HG02884 (cell line): ENCODE data around the gene FILIP1.

Source experiments
- ATAC-seq: cut with Tn5 transposase; IDR thresholded peaks from one replicate; pipeline ENCODE4 v1.9.1; 2021; ENCODE audit warnings: mild to moderate bottlenecking, moderate library complexity; ENCODE audit not compliant: unreplicated experiment

The FILIP1 gene

DNA sequence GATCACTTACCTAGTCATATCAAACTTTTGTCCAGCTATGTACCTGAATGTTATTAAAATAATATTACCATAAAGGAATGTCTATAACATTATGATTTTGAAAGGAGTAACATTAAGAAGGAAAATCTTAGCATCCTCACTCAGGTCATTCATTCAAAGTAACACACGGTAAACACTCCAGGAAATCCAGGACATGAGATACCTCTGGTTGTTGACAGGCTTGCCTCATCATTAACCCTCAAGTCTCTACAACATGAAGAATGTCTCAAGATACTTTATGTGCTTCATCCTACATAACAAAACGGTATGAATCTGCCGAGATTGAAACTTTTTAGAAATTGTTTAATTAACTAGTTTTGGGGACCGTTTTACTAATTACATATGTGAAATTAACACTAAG is 690 bp upstream of the FILIP1 start:
- no peak for ATAC-seq

- ATAC-seq: no peak
Observed at GRCh38 chr6:75492386-75493153, 1.0 kb downstream of the FILIP1 start.

- ATAC-seq: no peak
Observed at GRCh38 chr6:75491291-75491690, 2.3 kb downstream of the FILIP1 start.

- no peak for ATAC-seq
Observed at GRCh38 chr6:75490706-75491105, 2.9 kb downstream of the FILIP1 start.

- ATAC-seq: no peak
Observed at GRCh38 chr6:75489025-75489424, 4.6 kb downstream of the FILIP1 start.

DNA sequence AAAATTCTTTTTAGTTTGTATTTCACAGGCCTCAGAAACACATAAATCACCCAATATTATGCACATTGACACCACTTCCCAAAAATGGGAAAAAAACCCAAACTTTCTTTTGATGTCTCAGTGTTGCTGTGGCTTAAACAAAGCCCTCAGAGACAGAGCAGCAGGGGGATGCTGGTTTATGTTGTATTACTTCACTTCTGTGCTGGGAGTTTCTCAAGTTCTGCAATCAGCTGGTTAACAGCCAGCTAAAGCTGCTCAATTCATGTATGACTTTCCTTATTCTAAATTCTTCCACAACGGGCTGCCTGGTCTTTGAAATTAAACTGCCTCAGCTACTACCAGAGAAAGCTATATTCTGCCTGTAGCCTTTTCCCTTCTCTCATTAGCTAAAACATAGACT is 5.6 kb downstream of the FILIP1 start:
- no peak for ATAC-seq

- ATAC-seq: no peak
Observed at GRCh38 chr6:75486850-75487518, 6.6 kb downstream of the FILIP1 start.

DNA sequence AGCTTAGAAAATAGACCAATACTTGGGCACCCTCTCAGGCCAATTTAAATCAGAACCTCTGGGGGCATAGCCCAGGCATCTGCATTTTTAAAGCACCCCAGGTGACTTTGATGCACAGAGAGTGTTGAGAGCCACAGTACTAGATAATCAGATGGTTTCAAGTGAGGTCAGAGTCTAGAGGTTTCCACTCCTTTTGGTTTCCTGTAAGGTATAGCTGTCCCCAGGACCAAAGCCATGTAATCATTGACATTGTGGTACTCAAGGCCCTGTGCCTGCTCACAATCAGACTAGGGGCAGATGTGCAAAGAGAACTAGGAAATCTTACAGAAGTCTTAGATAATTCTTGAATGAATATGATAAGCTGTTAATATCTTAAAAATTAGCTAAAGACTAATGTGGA is 9.1 kb downstream of the FILIP1 start:
- ATAC-seq: no peak

- ATAC-seq: no peak
Observed at GRCh38 chr6:75483136-75483952, 10.3 kb downstream of the FILIP1 start.

DNA sequence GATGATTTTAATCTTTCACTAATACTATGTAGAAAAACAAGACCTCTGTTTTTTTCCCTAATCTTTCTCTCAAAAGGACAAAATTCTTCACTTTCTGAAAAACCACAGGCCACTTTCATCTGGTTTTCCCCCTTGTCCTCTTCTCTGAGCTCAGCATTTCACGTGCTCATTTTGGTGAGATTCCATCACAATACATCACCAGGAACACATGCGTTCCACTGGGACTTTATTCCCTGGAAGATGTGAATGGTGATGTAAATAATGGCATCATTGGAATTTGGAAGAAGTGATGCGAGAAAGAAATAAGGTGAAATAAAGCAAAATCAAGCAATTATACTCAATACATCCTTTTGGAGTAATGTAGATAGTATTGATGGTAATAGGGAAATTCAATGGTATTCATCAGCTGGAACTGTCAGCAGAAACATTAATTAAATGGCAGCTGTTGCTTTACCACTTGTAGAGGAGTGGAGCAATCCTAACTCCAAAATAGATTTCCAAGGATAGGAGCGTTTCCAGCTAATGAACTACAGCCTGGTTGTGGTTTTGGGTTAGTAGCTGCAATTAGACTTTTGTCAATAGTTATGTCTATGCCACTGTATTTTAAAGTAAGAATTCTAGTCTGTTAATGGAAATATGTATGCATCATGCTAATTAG is 11.5 kb downstream of the FILIP1 start:
- ATAC-seq: no peak

DNA sequence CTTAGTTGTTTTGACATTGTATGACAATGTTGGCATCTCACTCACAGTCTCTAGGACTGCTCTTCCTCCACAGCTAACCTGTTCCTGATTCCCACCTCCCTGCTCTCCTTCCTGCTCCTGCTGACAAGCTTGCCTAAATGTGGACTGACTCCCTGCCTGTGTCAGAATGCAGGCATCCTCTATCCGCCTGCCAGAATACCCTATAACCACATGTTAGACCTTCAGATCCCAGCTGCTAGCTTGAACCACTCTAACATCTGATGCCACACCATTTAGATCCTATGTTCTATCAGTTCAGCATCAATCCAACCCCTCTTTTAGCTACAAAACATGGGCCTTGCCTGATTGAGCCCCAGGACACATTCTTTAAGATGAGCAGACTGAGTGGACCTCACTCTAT is 12.2 kb downstream of the FILIP1 start:
- ATAC-seq: no peak

GRCh38 chr6:75480425-75480824 is 13.2 kb downstream of the FILIP1 start:
- ATAC-seq: no peak

DNA sequence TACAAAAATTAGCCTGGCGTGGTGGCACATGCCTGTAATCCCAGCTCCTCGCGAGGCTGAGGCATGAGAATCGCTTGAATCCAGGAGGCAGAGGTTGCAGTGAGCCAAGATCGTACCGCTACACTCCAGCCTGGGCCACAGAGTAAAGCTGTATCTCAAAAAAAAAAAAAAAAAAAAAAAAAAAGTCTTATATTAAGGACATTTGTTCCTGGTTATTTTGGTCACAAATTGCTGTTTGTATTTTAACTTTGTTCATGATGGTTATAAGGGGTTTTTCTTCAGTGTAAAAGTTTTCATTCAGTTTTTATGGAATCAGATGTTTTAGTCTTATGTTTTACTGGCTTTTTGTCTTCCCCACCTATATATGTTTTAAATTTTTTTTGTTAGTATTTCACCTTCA is 13.9 kb downstream of the FILIP1 start:
- ATAC-seq: no peak

GRCh38 chr6:75478929-75479328 is 14.7 kb downstream of the FILIP1 start:
- no peak for ATAC-seq

- ATAC-seq: peak; percentile 72
Observed at GRCh38 chr6:75472885-75473284, 20.7 kb downstream of the FILIP1 start.

- ATAC-seq: no peak
Observed at GRCh38 chr6:75467966-75468365, 25.6 kb downstream of the FILIP1 start.

DNA sequence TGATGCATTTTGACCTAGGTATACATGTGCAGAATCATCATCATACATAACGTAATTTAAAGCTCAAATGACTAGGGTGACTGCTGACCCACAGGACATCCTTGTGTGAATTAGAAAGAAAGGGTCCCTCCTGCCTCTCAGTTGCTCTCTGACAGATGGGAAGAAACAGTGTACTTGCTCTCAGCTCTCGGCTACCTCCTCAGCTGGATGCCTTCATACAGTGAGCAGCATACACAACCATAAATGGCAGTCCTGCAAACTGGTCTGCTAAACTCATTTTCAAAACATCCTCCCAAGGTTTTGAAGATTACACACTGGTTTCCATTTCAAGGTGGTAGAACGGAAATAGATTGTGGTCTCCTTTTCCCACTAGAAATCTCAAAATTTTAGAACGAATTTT is 26.3 kb downstream of the FILIP1 start:
- no peak for ATAC-seq

DNA sequence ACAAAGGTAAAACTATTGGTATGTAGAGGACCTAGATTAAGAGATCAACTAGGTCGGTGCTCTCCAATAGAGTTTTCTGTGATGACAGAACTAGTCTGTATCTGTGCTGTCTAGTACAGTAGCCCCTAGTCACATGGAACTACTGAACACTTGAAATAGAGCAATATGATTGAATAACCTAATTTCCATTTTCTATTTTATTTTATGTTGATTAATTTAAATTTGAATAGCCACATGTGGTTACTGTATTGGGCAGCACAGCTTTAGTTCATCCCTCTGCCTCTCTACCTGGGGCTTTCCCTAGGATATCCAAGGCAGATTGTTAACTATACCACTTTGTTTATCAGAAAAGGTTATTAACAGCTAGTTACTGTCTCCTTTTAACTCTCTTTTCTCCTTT is 27.0 kb downstream of the FILIP1 start:
- ATAC-seq: no peak

GRCh38 chr6:75463908-75464307 is 29.7 kb downstream of the FILIP1 start:
- no peak for ATAC-seq

- no peak for ATAC-seq
Observed at GRCh38 chr6:75463061-75463460, 30.5 kb downstream of the FILIP1 start.

DNA sequence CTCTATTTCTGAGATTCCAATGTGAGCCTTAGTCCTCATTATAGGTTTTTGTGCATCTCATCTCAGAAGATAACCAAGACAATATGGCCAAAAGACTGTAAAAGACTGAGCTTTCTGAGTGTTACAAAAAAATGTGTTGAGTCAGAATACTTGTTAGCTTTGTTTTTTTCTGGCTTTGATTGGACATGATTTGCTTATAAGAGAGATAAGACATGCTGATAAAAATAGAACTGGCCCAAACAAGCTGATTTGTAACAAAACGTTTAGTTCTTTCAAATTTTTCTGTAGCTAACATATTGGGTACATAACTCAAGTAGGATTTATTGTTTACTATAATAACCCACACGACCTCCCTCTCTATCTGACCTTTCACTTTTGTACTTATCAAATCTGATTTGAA is 32.9 kb downstream of the FILIP1 start:
- no peak for ATAC-seq
